Nucleus accumbens (tissue), 56 donors: ENCODE measurements around the gene JAK1.
A peak's percentile ranks its signal among the peaks of the same experiment; 100 is the strongest.

ENCODE experiments used
- DNase-seq, 56 donors: peaks; one replicate each; lab custom pipeline; 2025; lab: John Stamatoyannopoulos, UW

The JAK1 gene

GRCh38 chr1:64980745-64981600 lies 14.6 kb upstream of the JAK1 start:
- DNase-seq: no peak

DNA sequence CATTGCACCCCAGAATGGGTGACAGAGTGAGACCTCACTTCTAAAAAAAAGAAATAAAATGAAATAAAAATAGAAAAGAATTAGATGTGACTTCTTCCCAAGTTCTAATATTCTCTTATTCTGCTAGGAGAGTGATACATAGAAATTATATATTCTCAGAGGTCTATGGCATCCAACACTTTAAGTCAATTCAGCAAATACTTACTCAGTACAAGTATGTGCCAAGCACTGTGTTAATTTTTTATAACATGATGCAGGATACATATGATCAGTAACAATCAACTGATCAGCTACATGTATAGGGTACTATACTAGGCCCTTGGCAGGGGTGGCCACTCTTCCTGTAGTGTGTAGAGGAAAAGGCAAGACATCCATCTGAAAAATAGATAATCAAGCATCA lies 13.0 kb upstream of the JAK1 start:
- no peak for DNase-seq

GRCh38 chr1:64976361-64976760 lies 10.0 kb upstream of the JAK1 start:
- no peak for DNase-seq

GRCh38 chr1:64975740-64976139 lies 9.4 kb upstream of the JAK1 start:
- DNase-seq: peak in 6 of 56 donors; percentile 3 to 26 (median 8)

GRCh38 chr1:64975127-64975526 lies 8.8 kb upstream of the JAK1 start:
- DNase-seq: no peak

- no peak for DNase-seq
These were observed 8.0 kb upstream of the JAK1 start for GRCh38 chr1:64974288-64974825.

- DNase-seq: no peak
These were observed 6.8 kb upstream of the JAK1 start for GRCh38 chr1:64973061-64973647.

GRCh38 chr1:64969305-64970046 lies 3.1 kb upstream of the JAK1 start:
- DNase-seq: no peak

DNA sequence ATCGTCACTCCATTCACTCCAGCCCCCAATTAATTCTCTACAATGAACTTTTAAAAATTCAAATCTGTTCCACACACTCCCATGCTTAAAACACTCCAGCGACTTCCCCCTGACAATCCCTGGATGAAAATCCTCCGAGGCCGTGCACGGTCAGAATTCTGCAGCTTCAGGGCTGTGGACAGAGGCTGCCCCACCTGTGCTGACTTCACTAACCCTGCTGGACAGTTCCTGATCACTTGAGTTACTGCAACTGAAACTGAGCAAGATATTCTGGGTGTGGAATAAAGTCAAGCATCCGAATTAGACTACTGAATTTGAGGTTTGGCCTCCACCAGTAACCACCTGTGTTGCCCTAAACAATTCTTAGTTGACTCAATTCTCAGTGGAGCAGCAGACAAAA lies 1.0 kb upstream of the JAK1 start:
- DNase-seq: peak in 1 of 56 donors; percentile 3

GRCh38 chr1:64965366-64966157 lies 787 bp downstream of the JAK1 start:
- peak in 32 of 56 donors; percentile 9 to 60 (median 45) for DNase-seq

DNA sequence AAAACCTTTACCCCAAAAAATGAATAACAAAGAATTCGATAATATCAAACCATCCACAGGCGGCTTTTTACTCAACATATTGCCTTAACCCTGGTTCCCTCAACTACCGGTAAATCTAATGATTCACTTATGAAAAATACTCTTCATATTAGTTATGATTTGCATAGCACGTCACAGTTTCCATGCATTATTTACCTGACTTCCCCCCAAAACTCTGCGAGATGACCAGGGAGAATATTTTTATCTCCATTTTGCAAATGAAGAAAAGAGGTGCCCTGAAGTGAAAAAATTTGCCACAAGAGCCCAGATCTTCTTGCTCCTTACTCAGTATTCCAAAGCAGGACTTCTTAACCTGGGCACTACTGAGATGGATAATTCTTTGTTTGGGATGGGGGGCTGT lies 2.9 kb downstream of the JAK1 start:
- DNase-seq: no peak

DNA sequence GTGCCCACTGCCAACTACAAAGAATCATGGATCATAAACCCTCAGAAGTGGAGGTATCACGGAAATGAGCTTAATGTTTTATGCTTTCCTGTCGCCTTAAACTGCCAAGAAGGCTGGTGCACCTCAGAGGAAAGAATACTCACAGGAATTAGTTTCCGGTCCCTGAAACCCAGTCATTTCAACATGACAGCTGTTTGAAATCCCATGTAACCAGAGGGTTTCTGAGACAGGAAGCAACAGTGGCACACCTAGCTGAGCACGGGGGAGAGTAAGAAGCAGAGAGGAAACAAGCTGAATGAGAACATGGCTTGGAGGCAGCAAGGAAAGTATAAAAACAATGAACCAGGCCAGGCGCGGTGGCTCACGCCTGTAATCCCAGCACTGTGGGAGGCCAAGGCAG lies 3.9 kb downstream of the JAK1 start:
- DNase-seq: no peak

DNA sequence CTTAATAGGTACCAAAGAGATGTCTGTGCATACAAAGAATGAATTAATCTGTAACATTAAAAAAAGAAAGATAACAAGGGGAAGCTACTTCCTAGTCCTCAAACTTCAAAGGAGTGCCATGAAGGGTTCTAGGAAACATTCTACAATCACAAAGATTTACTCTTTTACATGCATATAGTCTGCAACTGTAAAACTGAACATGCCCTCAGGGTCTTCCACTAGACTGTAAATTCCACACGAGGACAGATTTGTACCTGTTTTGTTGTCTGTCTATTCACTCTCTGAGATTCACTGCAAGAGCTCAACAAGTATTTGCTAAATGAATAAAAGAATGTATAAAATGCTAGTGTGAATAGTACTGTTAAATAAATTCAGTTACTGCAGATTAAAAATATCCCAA lies 4.4 kb downstream of the JAK1 start:
- no peak for DNase-seq

DNA sequence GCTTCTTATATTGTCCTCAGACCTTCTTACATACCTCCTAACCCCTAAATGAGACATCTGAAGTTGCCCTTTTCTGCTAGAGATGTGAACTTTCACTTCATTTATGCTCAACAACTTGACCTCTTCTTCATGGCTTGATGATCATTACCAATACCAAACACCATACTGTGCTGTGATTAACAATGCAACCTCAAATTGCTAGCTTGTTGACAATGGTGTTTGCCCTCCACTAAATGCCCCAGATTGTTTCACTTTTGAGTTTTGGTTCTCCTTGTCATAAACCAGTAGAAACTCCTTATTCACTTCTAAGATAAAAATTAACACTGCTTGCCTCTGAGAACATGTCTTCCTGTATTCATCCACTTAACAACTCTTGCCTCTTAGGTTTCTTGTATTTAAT lies 5.6 kb downstream of the JAK1 start:
- no peak for DNase-seq

DNA sequence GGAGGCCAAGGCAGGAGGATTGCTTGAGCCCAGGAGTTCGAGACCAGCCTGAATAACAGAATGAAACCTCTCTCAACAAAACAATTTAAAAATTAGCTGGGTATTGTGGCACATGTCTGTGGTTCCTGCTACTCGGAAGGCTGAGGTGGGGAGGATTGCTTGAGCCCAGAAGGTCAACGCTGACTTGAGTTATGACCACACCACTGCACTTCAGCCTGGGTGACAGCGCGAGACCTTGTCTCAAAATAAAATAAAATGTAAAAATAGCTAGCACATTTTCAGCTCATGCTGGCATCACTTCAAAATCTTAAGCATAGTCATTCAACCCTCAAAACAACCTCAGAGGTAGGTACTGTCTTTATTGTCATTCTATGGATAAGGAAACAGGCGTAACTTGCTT lies 6.4 kb downstream of the JAK1 start:
- no peak for DNase-seq

DNA sequence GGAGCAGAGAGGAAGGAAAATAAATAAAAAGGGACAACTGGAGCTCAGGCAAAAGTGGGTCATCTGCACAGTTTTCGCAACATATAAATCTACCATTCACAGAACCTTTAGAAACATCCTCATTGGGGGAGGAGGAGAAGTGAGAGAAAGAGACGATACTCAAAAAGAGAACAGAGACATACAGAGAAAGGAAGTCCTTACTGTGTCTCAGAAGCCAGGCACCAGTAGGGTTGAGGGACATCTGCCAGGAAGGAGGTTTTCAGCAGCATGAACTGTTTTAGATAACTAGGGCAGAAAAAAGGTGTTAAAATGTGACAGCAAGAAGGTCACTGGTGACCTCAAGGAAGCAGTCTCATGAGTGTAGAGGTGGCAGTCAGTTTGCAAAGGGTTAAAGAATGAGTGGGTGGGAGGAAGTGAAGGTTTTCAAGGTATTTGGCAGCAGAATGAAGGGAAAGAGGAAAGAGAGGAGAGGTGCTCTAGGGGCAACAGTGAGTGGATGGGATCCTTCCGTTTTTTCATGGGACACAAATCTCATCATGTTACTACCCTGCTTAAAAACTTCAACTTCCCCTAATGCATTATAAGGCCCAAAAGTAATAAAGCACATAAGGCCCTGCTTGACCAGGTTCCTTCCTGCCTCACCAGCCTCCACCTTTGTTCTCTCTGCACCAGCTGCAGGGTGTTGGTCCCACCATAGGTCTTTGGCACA lies 9.5 kb downstream of the JAK1 start:
- no peak for DNase-seq

- no peak for DNase-seq
These were observed 10.2 kb downstream of the JAK1 start for GRCh38 chr1:64956010-64956640.

DNA sequence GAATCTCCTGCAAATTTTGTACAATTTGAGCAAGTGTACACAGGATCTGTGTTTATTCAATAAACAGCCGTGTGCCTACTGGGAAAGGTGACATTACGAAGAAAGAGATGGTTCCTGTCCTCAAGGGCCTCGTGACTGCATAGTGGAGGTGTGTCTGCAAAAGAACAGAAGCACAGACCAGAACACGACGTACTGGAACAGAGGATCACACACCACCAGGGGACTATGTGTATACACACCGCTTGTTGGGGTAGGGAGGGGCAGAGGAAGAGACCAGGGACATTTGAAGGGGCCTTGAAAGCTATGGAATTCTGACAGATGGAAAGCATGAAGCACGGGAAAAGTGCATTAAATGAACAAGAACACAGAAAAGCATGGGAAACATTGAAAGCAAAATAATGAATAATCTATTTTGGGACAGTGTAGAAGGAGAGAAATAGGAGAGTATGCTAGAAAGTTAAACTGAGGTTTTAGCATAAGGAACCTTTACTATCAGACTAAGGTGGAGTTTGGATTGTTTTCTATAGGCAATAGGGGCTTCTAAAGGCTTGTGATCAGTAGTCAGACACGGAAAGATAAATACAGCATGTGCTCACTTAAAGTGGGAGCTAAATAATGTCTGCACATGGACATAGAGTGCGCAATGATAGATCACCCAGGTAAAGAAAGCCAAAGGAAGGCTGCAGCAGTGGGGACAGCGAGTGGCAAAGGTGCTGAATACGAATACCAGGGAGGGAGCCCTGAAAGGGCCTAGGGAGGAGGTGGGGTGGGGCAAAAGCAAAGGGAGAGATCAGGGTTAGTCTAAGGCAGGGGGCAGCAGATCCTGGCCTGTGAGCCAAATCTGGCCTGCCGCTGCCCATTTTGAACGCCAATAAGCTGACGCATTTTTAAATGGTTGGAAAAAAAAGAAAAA lies 11.0 kb downstream of the JAK1 start:
- no peak for DNase-seq
